ENCODE results near the gene TMEM212.
A peak's percentile ranks its signal among the peaks of the same experiment; 100 is the strongest.

GRCh38 chr3:171838218-171838720 is 4.9 kb upstream of the TMEM212 start:
- TF ChIP-seq CTCF (IDR thresholded peaks at IDR 0.05; ENCODE audit: extremely low read depth in 1 of 2, insufficient read depth in 1 of 2, low read depth in 1 of 2, low read length in 2 of 2) (peak in 1 of 2 donors; percentile 12), POLR2A (IDR thresholded peaks at IDR 0.05; ENCODE audit: low read depth, low read length) (no peak), MAX (IDR thresholded peaks at IDR 0.05; ENCODE audit: insufficient read depth, insufficient read length) (no peak)

All from endothelial cell of umbilical vein (primary cell).